Dedifferentiated amniotic fluid mesenchymal stem cell (primary cell): ENCODE results near the gene C4BPB.

Experiments used
- DNase-seq: peaks from one replicate; pipeline ENCODE4 v3.0.0-alpha.2; 2016; ENCODE audit errors: extremely low spot score

C4BPB gene

DNA sequence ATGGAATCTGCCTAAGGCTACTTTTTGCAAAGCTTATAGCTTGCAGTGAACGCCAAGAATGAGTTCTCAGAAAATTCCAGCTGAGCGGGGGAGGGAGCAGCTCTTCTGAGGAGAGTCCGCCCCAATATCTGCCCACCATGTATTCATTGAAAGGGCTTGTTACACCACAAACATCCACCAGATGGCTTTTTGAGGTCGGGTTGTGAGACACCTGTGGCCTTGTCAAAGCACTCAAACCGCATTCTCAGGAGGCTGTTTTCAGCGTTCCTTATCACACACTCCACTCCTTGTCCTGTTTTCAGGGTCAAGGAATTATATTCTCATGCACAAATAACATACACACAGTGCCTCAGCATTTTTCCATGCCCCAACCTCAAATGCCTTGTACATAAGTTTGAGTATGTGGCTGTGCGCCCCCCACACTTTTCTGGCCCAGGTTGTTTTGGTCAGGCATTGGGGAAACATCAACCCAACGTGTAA lies 3.9 kb upstream of the C4BPB start:
- peak; percentile 66 for DNase-seq

- no peak for DNase-seq
Measured at GRCh38 chr1:207085887-207086286, 2.8 kb upstream of the C4BPB start.

DNA sequence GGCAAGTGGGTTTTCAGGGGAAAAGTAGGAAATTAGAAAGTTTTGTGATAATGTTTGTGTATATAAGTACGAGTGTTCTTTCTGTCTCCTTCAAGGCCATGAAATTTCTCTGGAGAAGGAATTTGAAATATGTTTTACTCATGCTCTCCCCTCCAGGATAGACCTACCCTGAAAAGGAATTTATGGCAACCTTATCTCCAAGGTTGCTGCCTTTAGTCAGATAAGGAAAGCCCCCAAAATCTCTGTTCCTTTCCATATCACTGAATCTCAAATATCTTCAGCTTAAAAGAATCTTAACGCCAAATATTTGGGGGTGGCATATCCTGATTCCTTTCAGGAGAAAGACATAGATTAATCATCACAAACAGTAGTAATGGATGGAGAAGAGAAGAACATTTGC lies 499 bp upstream of the C4BPB start:
- no peak for DNase-seq

- DNase-seq: no peak
Measured at GRCh38 chr1:207089627-207090355, 1.1 kb downstream of the C4BPB start.

DNA sequence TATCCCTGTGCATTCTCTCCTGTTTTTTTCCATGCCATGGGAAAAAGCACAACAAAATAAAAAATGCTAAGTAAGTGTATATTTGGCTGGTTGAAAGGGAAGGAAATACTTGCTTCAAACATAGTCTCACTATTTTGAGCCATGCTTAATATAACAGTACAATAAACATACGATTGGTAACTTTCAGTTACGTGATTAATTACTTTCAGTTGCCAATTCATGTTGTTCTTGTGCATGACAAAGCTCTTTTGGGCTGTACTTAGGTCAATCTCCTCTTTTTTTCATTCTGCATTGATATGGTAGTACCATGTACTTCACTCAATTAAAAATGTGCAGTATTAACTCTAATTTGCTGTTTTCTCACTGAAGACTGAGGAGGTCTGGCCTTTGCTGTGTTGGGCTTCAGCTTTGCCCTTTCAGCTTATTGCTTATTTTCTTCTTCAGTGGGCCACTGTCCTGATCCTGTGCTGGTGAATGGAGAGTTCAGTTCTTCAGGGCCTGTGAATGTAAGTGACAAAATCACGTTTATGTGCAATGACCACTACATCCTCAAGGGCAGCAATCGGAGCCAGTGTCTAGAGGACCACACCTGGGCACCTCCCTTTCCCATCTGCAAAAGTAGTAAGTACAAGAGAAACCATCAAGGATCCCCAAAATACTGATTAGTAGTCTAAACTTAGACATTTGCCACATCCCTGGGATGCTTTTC lies 2.7 kb downstream of the C4BPB start:
- DNase-seq: no peak

GRCh38 chr1:207093944-207094343 lies 5.3 kb downstream of the C4BPB start:
- no peak for DNase-seq

- DNase-seq: no peak
Measured at GRCh38 chr1:207097871-207098324, 9.2 kb downstream of the C4BPB start.

DNA sequence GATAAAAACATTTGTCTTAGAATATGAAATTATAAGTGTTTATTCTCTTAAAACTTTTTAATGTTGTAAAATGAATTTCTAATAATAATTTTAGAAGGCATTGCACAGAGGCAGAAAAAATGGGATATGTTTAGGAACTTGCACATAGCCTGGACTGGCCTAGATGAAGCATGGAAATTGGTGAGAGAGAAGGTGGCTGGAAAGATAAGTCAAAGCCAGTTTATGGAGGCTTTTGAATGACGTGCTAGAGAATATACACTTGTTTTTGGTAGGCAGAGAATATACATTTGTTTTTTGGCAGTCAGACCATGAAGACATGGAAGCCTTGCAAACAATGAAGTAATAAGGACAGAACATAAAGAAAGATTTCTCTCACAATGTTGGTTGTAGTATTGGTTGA lies 13.1 kb downstream of the C4BPB start:
- DNase-seq: no peak

GRCh38 chr1:207102146-207102545 lies 13.5 kb downstream of the C4BPB start:
- no peak for DNase-seq

DNA sequence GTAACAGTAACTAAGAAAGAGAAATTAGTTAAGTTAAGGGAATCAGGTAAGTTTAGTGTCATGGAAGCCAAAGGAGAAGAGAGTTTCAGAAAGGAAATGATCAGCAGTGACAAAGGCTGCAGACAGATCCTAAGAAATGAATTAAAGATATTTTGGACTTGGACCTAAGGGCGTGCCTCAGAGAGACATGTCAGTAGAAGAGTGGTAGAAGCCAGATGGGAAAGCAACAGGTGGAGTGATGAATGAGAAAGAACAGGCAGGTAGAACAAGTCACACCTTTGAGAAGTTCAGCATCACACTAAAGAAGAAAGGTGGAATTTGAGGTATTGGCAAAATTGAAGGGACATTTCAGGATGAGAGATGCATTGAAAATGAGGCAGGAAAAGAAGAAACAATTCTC lies 14.0 kb downstream of the C4BPB start:
- no peak for DNase-seq

DNA sequence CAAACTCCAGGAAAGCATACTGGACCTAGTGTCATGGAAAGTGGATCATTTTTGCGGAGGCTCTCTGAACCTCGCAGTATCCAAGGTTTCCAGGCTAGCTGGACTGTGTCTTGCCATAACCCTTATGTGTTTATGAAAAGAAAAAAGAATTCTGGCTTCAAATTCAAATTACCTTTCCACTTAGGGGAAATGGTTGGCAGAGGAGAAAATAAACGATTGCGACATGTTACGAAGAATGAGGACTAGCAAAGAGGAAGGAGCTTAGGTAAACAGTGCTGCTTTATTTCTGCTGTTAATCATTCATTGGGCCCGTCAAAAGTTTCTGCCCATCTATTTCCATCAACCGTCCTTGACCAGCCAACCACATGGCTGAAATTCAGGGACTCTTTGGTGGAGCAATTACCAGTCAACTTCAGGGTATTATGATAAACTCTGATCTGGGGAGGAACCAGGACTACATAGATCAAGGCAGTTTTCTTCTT lies 15.3 kb downstream of the C4BPB start, which contains the start of gene C4BPA:
TSS of gene C4BPA (plus strand) at position 342 of the 482 bp plus-strand sequence. CDS start 8,793 bp downstream, outside the sequence.
- no peak for DNase-seq

DNA sequence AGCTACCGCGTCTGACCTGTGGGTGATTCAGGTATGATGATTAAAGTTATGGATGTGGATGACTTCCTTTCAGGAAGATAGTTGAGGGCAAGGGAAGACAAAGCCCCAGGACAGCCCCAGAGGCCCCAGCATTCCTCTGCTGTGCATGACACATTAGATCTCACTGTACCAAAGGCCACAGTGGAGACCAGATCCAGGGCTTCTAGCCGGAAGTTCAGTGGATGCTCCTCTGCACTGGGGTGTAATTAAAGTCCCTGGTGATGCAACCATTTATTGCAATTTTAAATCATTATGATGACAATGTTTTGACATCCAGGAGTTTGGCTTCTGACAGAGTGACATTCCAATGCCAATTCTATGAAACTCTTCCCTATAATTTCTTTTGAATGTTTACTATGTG lies 20.3 kb downstream of the C4BPB start:
- DNase-seq: no peak

DNA sequence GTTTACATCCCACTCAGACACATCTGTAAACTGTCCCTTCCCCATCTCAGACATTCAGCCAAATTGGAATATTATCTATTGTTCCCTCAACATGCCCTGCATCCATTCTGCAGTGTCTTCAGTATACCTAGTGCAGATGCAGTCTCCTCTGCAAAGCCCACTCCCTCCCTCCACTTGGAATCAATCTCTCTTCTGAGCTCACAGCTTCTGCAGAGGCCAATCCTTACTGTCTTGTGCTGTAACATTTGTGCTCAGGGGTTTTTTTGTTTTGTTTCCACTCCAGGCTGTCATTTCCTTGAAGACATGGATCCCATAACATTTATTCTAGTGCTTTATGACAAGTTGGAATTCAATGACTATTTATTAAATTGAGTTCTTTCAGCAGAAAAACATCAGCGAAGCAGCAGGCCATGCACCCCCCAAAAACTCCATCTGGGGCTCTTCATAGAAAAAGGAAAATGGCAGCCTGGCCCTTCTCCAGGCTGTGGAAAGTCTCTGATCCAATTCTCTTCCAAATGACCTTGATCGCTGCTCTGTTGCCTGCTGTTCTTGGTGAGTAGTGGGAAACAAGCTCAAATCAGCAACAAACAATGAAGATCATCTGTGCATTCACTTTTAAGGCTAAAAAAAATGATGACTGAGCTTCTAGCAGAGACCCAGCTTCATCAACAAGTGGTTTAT lies 24.1 kb downstream of the C4BPB start:
- no peak for DNase-seq

DNA sequence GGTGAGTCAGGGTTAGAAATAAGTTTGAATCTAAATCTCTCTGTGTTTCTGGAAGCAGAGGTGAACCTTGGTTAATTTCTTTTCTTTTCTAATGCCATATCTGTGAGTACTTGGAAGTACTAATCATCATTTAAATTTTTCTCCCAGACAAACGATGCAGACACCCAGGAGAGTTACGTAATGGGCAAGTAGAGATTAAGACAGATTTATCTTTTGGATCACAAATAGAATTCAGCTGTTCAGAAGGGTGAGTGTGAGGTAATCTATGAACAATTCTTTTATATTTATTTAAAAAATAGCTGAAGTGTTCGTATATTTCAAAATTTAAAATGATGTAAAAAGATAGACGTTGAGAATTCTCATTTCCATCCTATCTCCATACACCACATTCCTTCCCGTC lies 26.6 kb downstream of the C4BPB start:
- DNase-seq: no peak

DNA sequence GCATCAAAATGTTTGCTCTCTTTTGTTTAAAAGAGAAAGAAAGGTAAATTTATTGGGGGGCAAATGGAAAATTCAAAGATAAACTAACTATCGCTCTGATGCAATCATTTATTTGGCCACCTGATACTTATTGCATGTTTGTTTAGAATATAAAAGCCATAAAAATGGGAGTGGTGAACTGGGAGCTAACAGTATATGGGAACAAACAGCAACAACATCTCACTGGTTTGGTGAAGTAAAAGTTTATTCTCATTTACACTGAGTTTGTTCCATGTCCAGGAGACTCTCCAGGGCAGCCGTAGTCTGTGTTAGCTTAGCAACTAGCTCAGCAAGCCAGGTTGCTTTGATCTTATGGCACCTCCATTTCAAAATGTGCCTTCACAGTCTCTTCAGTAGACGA lies 35.7 kb downstream of the C4BPB start:
- no peak for DNase-seq

DNA sequence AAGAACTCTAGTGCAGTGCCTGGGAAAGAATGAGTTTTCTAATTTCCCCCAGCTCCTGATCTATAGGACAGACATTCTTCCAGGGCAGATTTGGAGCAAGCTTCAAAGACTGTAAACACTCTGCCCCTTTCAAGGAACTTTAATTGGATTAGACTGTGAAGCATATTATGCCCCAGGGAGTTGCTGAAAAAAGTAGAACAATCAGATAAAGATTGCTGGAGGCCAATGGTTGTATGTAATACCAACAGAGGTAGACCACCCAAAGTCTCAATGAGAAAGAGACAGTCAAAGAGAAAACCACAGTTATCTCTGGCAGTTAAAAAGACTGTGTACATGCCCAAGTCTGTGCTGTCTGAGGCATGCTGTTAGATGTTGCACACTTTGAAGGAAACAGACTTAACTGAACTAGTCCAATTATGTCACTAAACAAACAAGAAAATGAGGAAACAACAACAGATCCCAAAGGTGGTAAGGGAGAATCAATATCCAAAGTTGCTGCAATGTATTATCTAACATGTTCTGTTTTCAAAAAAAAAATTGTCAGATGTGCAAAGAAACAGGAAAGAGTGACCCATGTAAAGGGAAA lies 39.8 kb downstream of the C4BPB start:
- DNase-seq: no peak

DNA sequence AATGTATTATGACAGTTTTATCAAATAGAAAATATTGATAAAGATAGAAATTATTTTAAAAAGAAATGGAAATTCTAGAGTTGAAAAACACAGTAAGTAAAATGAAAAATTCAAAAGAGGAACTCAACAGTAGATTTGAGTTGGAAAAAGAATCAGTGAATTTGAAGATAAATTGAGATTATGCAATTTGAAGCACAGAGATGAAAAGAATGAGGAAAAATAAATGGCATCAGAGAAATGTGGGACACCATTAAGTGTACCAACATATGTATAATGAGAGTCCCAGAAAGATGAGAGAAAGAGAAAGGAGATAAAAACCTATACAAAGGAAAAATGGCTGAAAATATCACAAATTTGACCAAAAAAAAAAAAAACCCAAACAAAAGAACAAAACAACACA lies 40.4 kb downstream of the C4BPB start:
- no peak for DNase-seq

DNA sequence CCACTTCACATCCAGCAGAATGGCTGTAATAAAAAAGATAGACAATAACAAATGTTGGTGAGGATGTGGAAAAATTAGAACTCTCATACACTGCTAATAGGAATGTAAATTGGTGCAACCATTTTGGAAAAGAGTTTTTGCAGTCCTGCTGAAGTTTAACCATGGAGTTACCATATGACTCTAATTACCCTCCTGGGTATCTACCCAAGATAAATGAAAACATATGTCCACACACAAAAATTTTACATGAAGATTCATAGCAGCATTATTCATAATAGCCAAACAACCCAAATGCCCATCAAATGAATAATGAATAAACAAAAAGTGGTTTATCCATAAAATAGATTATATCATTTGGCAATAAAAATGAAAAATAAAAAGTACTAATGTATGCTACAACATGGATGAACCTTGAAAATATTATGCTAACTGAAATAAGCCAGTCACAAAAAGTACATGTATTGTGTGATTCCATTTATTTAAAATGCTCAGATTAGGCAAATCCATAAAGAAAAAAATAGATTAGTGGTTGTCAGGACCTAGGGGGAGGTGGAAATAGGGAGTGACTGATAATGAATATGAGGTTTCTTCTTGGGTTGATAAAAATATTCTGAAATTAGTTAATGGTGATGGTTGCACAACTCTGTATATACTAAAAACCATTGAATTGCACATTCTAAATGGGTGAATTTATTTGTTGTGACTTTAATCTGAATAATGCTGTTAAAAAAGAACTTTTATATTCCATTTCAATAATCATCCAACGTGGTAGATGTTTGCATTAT lies 41.8 kb downstream of the C4BPB start:
- DNase-seq: no peak

DNA sequence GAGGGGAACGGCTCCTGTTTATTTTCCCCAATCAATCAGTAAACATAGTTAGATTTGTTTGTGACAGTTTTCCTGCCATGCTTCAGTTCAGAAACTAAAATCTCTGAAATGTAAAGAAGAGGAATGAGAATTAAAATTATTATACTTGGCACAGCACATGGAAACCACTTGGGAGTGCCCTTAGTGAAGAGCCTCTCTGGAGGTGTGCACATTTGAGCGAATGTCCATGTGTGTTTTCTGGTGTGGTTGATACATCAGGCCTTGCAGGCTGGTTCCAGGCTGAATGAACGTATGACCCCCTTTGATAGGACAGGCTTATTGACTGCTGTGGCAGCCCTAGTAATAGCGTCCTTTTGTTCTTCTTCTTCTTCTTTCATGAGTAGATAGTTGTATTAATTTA lies 42.5 kb downstream of the C4BPB start:
- no peak for DNase-seq

- no peak for DNase-seq
Measured at GRCh38 chr1:207134581-207134980, 45.9 kb downstream of the C4BPB start.

DNA sequence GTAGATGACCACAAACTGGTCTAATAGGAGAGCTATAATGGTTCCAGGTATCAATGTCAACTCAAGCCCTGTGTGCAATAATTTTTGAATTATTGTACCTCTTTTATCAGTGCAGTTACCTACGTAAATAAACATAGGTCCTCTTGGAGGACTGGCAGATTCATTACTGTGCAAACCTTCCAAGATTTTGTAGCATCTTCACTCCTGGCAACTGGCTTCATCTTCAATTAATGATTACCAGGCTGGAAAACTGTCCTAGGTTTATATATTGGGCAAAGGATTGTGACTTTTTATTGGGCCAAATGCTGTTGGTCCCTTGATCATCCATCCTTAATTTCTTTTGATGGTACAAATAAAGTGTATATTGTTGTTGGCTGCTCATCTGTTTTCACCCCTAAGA lies 51.0 kb downstream of the C4BPB start:
- DNase-seq: no peak
